Left kidney (tissue), 2 donors: ENCODE data around the gene PICK1. TPM values are rescaled to one million over a fixed set of nuclear protein-coding genes. Genes with fewer than 3 reads are reported as not detected.

Source experiments
- DNase-seq: peaks from one replicate; pipeline ENCODE4 v3.0.0-alpha.2; 2013
- polyA plus RNA-seq: library from polyadenylated mRNA; unstranded; fragments of 120-200 nt; gene quantifications from one replicate; pipeline ENCODE4 v1.2.1, GENCODE V29; 2013; ENCODE audit not compliant: insufficient read length

Gene PICK1
- polyA plus RNA-seq, 1 donor: 37.2 TPM

- DNase-seq: no peak
Measured at GRCh38 chr22:38046070-38046748, 11.0 kb upstream of the PICK1 start.

- DNase-seq: no peak
Measured at GRCh38 chr22:38049812-38050619, 7.2 kb upstream of the PICK1 start.

DNA sequence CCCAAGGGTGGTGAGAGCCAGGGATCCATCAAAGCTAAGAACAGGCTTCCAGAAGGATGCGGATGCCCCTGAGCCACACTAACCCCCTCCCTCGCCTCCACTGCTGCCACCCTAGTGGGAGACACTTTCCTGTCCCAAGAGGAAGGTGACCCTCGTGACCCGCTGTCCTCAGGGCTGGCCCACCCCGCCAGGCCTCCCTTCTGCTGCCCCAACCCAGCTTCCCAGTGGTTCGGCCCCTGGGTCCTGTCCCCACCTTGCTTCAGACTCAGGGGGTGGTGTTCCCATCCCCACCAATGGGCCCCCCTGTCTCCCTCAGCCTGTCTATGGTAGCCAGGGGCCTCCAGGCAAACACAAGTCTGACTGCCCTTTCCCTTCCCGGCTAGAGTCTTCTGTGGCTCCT is 6.5 kb upstream of the PICK1 start:
- DNase-seq: no peak

DNA sequence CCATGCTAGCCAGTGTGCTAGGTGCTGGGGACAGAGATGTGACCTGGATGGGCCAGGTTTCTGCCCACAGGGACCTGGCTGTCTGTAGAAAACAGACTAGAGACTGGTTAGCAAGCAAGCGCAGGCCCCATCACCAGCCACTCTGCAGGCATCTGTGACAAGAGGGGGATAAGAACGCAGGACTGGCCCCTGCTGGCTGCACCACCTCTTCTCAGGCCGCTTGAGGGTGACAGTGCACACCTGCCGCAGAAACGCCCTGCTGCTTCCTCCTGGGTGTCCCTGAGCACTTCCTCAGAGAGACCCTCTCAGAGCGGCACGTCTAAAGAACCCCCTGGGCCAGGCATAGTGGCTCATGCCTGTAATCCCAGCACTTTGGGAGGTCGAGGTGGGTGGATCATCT is 5.9 kb upstream of the PICK1 start:
- DNase-seq: no peak

GRCh38 chr22:38051900-38052862 is 5.0 kb upstream of the PICK1 start:
- peak; percentile 83 for DNase-seq

DNA sequence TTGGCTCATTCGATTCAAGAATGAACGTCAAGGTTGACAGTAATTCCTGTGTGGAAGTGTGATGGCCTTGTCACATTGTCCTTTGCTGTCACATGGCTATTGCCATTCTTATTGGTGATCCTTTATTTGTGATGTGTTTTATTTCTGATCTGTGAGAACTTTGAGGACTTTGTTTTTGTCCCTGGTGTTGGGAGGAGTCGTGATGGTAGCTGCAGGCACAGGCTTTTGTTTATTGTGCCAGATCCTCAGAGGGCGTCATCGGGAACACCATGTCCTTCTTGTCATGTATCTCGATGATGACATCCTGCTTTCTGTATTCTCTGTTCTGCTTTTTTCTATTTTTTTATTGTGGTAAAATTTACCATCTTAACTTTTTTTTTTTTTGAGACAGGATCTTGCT is 5.6 kb downstream of the PICK1 start:
- DNase-seq: no peak

DNA sequence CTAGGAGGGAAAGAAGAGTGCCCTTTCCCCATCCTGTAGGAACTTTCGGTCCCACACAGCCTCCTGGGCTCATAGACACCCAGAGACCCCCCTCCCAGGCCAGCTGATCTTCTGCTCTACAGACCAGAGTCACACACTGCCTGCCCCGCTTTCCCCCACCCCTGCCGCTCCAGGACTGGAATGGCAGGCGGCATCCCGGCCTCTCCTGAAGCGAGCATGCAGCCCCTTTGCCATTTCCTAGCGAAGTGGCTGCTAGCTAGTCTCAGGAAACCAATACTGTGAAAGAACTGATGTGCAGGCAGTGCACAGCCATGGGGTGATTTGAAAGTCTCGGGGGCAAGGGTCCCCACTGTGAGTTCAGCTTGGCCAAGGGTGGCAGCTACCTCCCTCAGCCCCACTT is 8.3 kb downstream of the PICK1 start:
- no peak for DNase-seq

DNA sequence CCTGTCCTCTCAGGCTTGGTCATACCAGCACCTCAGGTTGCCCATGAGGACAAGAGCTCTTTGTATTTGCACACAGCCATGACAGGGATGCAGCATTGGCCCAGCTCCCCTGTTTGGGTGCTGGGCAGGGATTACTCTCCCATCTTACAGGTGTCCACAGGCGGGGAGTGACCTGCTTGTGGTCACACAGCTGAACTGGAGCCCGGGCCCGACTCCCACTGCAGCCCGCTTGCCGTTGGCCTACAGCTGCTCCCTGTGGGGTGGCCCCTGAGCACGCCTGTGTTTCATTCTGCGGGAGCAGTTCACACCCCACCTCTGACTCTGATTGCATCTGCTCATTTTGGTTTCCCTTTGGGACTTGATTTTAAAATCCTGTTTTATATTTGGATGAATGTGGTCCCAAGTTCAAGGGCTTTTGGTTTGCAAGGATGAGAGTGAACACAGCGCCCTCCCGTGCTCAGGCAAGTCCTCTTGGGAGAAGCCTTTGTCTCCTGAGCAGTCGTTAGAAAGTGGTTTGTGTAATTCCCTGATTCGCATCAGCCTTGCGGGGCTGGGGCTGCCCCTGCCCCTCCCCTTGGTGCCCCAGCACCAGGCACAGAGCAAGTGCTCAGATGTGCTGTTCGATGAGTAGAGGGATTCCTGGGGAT is 9.3 kb downstream of the PICK1 start:
- no peak for DNase-seq

DNA sequence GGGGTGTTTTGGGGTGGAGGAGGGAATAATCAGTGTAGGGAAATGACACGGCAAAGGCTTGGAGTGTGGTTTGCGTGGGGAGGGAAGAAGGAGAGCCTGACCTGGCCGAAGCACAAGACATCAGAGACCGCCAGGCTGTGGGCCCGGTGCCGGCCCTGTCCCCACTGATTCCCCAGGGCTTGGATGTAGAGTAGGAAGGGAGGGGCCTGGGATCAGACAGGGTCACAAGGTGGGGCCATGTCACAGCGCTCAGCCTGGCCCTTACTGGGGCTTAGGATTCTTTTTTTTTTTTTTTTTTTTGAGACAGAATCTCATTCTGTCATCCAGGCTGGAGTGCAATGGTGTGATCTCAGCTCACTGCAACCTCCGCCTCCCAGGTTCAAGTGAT is 9.8 kb downstream of the PICK1 start:
- no peak for DNase-seq

- DNase-seq: no peak
Measured at GRCh38 chr22:38067761-38068360, 10.7 kb downstream of the PICK1 start.

GRCh38 chr22:38068641-38069371 is 11.6 kb downstream of the PICK1 start:
- no peak for DNase-seq

GRCh38 chr22:38069372-38070249 is 12.4 kb downstream of the PICK1 start:
- no peak for DNase-seq

DNA sequence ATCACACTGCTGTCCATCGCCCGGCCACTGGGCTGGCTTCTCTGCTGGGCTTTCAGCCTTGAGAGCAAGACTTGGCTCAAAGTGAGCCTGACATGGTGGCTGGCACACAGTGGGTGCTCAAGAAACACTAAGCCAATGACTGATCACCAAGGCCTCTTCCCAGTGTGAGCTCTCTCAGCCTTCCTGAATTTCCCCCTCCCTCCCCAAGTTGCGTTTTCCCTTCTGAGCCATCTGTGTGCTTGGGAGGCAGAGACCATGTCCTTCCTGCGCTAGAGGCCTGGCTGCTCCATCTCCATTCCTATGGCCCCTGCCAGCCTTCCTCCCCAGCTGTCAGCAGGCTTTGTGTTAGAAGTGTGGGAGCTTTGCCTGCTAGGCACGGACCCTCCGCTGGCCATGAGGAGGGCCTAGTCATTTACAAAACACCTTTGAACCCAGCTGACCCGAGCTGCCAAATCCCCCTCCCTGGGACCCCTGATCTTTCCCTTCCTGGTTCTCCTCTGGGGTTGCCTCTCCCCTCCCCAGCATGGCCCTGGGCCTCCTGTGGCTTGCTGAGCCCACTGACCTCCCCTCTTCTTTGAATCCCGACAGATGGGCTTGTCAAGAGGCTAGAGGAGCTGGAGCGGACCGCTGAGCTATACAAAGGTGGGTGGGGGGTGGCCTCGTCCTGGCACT is 13.2 kb downstream of the PICK1 start:
- DNase-seq: no peak

DNA sequence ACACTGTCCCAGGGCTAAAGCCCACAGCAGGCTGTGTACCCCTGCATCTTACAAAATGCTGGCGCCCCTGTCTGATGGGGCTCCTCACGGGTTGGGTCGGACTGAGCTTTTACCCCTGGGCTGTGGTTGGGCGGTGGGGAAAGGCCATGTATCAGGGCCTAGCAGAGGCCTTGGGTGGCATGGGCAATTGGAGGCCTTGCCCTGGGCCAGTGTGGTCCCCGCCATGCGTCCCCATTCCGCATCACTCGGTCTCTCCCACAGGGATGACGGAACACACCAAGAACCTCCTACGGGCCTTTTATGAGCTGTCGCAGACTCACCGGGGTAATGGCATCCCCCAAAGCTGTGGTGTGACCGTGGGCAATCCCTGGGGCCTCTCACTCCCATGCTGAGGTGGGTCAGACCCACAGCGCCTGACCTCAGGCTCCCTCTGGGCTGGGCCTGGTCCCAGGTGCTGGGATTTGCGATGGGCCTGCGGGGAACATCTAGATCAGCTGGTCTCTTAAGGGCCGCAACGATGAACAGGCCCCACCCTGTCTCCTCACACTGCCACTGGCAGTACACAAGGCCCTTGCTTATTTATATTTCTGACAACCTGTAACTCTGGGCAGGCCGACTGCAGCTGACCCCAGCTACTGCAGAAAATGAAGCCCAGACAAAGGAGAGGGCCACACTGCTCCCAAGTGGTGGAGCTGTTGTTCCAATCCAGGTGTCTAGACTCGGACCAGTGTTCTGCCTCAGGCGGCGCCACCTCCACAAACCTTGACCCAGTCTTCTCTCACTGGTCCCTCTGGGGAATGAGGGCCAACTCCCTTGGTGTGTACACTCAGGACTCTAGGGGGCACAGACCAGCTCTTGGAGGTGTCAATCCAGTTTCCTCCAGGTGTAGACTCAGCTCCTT is 14.5 kb downstream of the PICK1 start:
- no peak for DNase-seq

- no peak for DNase-seq
Measured at GRCh38 chr22:38072322-38073149, 15.3 kb downstream of the PICK1 start.

DNA sequence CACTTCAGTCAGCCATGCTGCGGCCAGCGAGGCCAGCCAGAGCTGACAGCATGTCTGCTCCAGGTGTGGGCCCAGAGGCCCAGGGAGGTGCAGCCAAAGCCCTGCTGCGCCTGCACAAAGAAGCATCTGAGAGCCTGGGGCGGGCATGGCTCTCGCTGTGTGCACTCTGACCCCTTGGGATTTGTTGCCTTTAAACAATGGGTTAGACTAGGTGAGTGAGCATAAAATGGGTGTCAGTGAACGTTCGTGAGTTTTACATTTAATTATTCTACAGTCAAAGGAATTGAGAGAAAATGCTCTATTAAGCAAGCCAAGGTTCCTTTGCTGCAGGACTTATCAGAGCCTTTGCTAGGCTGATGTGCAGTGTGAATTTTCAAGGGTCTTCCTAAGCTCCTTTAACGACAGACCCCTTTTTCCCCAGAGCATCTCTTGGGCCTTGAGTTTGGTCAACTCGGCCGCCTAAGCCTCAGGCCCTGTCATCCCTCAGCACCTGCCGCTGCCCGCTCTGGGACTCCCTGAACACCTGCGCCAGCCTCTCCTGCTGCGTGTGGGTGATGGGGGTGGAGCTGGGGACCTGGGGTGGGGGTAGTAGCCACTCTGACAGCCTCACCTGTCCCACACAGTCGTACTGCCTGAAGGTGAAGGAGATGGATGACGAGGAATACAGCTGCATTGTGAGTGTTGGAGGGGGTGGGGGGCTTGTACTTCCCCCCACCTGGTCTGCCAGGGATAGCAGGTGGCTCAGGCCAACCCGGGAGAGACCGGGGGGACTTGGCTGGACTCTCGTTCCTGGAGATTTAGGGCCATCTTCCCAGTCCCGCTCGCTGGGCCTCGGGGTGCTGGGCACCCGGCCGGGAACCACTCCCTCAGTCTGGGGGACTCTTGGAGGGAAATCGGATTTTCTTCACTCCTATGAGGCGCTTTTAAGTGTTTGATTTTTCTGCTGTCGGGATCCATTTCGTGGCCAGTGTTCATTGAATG is 16.2 kb downstream of the PICK1 start:
- no peak for DNase-seq
